ENCODE measurements around the gene SLC30A4.
A peak's percentile ranks its signal among the peaks of the same experiment; 100 is the strongest.
"Not testable (repeated sequence)": the region's sequence is repeated elsewhere in the genome, so short reads cannot be mapped to it uniquely, and the experiment has no call there.

Gene SLC30A4

GRCh38 chr15:45540531-45540930 is 18.0 kb upstream of the SLC30A4 start:
- Histone ChIP-seq H3K4me3 (ENCODE audit: low read depth, low read length) (no peak overlapping the region), H3K9ac (ENCODE audit: low read depth, low read length) (no peak overlapping the region), H3K4me1 (ENCODE audit: control insufficient read depth, insufficient read depth, low read length) (peaks cover 5% of the 10 kb centered on the region; the same call in 1 of the 2 replicates), H3K27ac (ENCODE audit: low read depth, low read length) (no peak overlapping the region), H3K36me3 (ENCODE audit: control insufficient read depth, insufficient read depth, low read length) (no peaks in the 10 kb centered on the region), H3K27me3 (ENCODE audit: control insufficient read depth, insufficient read depth, low read length) (no peaks in the 10 kb centered on the region; the same call in 1 of the 2 replicates), H3K9me3 (ENCODE audit: control insufficient read depth, insufficient read depth, low read length) (no peaks in the 10 kb centered on the region)

GRCh38 chr15:45539680-45540079 is 17.1 kb upstream of the SLC30A4 start:
- Histone ChIP-seq H3K4me3 (ENCODE audit: low read depth, low read length) (no peak overlapping the region), H3K27ac (ENCODE audit: low read depth, low read length) (no peak overlapping the region), H3K27me3 (ENCODE audit: control insufficient read depth, insufficient read depth, low read length) (no peaks in the 10 kb centered on the region; the same call in 1 of the 2 replicates), H3K9me3 (ENCODE audit: control insufficient read depth, insufficient read depth, low read length) (no peaks in the 10 kb centered on the region), H3K4me1 (ENCODE audit: control insufficient read depth, insufficient read depth, low read length) (peaks cover 11% of the 10 kb centered on the region), H3K36me3 (ENCODE audit: control insufficient read depth, insufficient read depth, low read length) (no peaks in the 10 kb centered on the region), H3K9ac (ENCODE audit: low read depth, low read length) (no peak overlapping the region)

DNA sequence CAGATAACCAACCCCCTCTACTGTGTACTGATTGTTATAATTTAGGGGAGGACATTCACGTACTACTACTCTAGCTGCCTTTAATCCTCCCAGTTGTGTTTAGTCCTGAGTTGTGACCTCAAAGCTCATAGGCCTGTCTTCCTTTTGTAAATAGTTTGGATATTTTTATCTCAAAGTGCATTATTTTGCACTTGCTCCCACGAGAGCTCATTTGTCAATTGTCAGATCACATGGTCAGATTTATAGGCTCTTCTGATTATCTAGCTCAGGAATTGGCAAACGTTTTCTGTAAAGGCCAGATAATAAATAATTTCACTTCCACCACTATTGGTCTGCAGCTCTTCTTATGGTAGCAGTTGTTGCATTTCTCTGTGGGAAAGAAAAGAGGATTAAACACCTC is 14.4 kb upstream of the SLC30A4 start:
- Histone ChIP-seq H3K9me3 (ENCODE audit: control insufficient read depth, insufficient read depth, low read length) (no peaks in the 10 kb centered on the region), H3K9ac (ENCODE audit: low read depth, low read length) (no peak overlapping the region), H3K36me3 (ENCODE audit: control insufficient read depth, insufficient read depth, low read length) (no peaks in the 10 kb centered on the region), H3K27ac (ENCODE audit: low read depth, low read length) (no peak overlapping the region), H3K4me3 (ENCODE audit: low read depth, low read length) (no peak overlapping the region), H3K4me1 (ENCODE audit: control insufficient read depth, insufficient read depth, low read length) (peaks cover 11% of the 10 kb centered on the region), H3K27me3 (ENCODE audit: control insufficient read depth, insufficient read depth, low read length) (no peaks in the 10 kb centered on the region; the same call in 1 of the 2 replicates)

DNA sequence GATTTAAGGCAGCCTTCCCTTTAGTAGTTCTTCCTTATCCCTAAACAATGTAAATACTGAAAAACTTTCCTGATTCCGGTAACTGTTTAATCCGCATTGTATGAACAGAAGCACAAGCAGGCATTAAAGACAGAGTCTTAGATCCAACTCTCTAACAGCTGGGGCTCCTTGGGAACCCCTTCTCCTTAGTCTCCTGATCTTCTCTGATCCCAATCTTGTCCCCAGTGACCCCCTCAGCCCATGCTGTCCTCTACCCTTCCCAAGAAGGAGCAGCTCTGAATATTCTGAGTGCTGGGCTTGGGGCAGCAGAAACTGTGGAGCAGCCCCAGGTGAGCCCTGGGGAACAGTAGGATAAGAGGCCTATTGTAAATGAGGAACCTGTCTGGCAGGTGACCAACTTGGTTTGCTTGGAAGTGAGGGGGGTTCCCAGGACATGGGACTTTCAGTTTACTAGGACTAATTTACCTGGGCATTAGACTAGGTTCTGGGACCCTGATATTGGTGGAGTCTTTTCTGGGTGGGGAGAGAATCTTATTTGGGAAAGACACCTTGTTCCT is 13.0 kb upstream of the SLC30A4 start:
- no peak overlapping the region for H3K27ac ChIP-seq (ENCODE audit: low read depth, low read length)
- H3K27me3 ChIP-seq (ENCODE audit: control insufficient read depth, insufficient read depth, low read length), result no peaks in the 10 kb centered on the region; the same call in 1 of the 2 replicates
- no peak overlapping the region for H3K4me3 ChIP-seq (ENCODE audit: low read depth, low read length)
- no peaks in the 10 kb centered on the region for H3K9me3 ChIP-seq (ENCODE audit: control insufficient read depth, insufficient read depth, low read length)
- no peak overlapping the region for H3K9ac ChIP-seq (ENCODE audit: low read depth, low read length)
- H3K4me1 ChIP-seq (ENCODE audit: control insufficient read depth, insufficient read depth, low read length), result peaks cover 11% of the 10 kb centered on the region
- no peaks in the 10 kb centered on the region for H3K36me3 ChIP-seq (ENCODE audit: control insufficient read depth, insufficient read depth, low read length)

DNA sequence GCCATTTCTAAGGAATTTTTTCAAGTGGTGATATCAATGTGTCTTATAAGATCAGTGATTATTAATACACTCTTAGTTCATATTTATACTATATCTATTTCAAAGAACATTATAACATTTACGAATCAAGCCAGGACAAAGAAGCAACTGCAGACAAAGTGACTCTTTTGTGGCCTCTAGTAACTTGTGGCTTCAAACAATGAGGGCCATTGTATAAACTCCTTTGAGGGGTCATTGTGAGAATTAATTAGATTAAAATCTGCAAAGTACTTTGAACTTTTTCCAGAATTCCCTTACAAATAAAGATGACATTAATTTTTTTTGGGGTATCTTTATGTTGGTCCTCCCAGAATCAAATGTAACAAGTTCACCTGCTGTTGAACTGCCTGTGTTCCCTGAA is 12.3 kb upstream of the SLC30A4 start:
- Histone ChIP-seq H3K27me3 (ENCODE audit: control insufficient read depth, insufficient read depth, low read length) (no peaks in the 10 kb centered on the region; the same call in 1 of the 2 replicates), H3K4me3 (ENCODE audit: low read depth, low read length) (no peak overlapping the region), H3K9me3 (ENCODE audit: control insufficient read depth, insufficient read depth, low read length) (no peaks in the 10 kb centered on the region), H3K9ac (ENCODE audit: low read depth, low read length) (no peak overlapping the region), H3K4me1 (ENCODE audit: control insufficient read depth, insufficient read depth, low read length) (peaks cover 11% of the 10 kb centered on the region), H3K27ac (ENCODE audit: low read depth, low read length) (no peak overlapping the region), H3K36me3 (ENCODE audit: control insufficient read depth, insufficient read depth, low read length) (no peaks in the 10 kb centered on the region)

DNA sequence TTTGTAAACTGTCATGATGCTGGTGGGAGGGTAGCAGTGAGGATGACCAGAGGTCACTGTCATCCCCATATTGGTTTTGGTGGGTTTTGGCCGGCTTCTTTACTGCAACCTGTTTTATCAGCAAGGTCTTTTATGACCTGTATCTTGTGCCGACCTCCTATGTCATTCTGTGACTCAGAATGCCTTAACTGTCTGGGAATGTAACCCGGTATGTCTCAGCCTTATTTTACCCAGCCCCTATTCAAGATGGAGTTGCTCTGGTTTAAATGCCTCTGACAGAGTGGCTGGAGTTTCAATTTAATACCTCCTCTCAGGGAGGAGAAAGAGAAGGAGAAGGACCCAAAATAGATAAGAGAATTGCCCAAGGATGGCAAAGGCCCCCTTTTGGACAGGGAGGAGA is 10.3 kb upstream of the SLC30A4 start:
- peaks cover 11% of the 10 kb centered on the region for H3K4me1 ChIP-seq (ENCODE audit: control insufficient read depth, insufficient read depth, low read length)
- H3K9ac ChIP-seq (ENCODE audit: low read depth, low read length); H3K27ac ChIP-seq (ENCODE audit: low read depth, low read length); H3K9me3 ChIP-seq (ENCODE audit: control insufficient read depth, insufficient read depth, low read length); H3K27me3 ChIP-seq (ENCODE audit: control insufficient read depth, insufficient read depth, low read length); H3K4me3 ChIP-seq (ENCODE audit: low read depth, low read length); H3K36me3 ChIP-seq (ENCODE audit: control insufficient read depth, insufficient read depth, low read length): not testable (repeated sequence)

- no peaks in the 10 kb centered on the region for H3K36me3 ChIP-seq (ENCODE audit: control insufficient read depth, insufficient read depth, low read length)
- H3K27me3 ChIP-seq (ENCODE audit: control insufficient read depth, insufficient read depth, low read length), result peaks cover 20% of the 10 kb centered on the region
- H3K27ac ChIP-seq (ENCODE audit: low read depth, low read length), result no peak overlapping the region
- H3K9me3 ChIP-seq (ENCODE audit: control insufficient read depth, insufficient read depth, low read length), result no peaks in the 10 kb centered on the region
- H3K4me1 ChIP-seq (ENCODE audit: control insufficient read depth, insufficient read depth, low read length), result no peaks in the 10 kb centered on the region
- H3K9ac ChIP-seq (ENCODE audit: low read depth, low read length), result no peak overlapping the region
- no peak overlapping the region for H3K4me3 ChIP-seq (ENCODE audit: low read depth, low read length)
Measured at GRCh38 chr15:45529613-45530012, 7.1 kb upstream of the SLC30A4 start.

DNA sequence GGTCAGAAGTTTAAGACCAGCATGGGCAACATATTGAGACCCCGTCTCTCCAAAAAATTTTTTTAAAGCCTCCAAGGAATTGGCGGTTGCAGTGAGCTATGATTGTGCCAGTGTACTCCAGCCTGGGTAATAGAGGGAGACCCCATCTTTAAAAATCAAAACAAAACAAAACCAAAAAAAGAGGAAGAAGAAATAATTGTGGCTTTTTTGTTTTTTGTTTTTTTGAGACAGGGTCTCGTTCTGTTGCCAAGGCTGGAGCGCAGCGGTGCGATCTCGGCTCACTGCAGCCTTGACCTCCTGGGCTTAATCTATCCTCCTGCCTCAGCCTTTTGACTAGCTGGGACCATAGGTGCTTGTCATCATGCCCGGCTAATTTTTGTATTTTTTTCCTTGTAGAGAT is 4.5 kb upstream of the SLC30A4 start:
- H3K9me3 ChIP-seq (ENCODE audit: control insufficient read depth, insufficient read depth, low read length), result no peaks in the 10 kb centered on the region
- H3K36me3 ChIP-seq (ENCODE audit: control insufficient read depth, insufficient read depth, low read length), result no peaks in the 10 kb centered on the region
- peaks cover 45% of the 10 kb centered on the region for H3K27me3 ChIP-seq (ENCODE audit: control insufficient read depth, insufficient read depth, low read length)
- H3K27ac ChIP-seq (ENCODE audit: low read depth, low read length), result no peak overlapping the region
- H3K4me1 ChIP-seq (ENCODE audit: control insufficient read depth, insufficient read depth, low read length), result no peaks in the 10 kb centered on the region
- H3K9ac ChIP-seq (ENCODE audit: low read depth, low read length), result no peak overlapping the region
- H3K4me3 ChIP-seq (ENCODE audit: low read depth, low read length), result no peak overlapping the region

DNA sequence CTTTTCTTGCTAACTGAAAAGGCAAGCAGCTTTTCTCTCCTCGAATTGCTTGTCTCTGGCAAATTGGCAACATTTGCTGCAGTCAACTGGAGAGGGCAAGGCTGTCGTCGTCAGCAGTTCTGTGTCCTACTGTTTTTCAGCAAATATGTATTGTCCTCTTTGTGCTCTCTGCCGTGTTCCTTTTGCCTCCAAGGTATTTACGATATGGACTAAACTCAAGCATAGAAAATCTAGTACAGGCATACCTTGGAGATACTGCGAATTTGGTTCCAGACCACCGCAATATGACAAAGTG is 558 bp upstream of the SLC30A4 start:
- H3K4me3 ChIP-seq (ENCODE audit: low read depth, low read length), result peak overlapping the region; percentile 56
- no peaks in the 10 kb centered on the region for H3K9me3 ChIP-seq (ENCODE audit: control insufficient read depth, insufficient read depth, low read length)
- H3K27me3 ChIP-seq (ENCODE audit: control insufficient read depth, insufficient read depth, low read length), result peaks cover 72% of the 10 kb centered on the region
- no peaks in the 10 kb centered on the region for H3K36me3 ChIP-seq (ENCODE audit: control insufficient read depth, insufficient read depth, low read length)
- 0 out of 2 replicates have a peak, but pooled peaks cover 3% of the 10 kb centered on the region for H3K4me1 ChIP-seq (ENCODE audit: control insufficient read depth, insufficient read depth, low read length)
- H3K27ac ChIP-seq (ENCODE audit: low read depth, low read length), result no peak overlapping the region
- no peak overlapping the region for H3K9ac ChIP-seq (ENCODE audit: low read depth, low read length)

DNA sequence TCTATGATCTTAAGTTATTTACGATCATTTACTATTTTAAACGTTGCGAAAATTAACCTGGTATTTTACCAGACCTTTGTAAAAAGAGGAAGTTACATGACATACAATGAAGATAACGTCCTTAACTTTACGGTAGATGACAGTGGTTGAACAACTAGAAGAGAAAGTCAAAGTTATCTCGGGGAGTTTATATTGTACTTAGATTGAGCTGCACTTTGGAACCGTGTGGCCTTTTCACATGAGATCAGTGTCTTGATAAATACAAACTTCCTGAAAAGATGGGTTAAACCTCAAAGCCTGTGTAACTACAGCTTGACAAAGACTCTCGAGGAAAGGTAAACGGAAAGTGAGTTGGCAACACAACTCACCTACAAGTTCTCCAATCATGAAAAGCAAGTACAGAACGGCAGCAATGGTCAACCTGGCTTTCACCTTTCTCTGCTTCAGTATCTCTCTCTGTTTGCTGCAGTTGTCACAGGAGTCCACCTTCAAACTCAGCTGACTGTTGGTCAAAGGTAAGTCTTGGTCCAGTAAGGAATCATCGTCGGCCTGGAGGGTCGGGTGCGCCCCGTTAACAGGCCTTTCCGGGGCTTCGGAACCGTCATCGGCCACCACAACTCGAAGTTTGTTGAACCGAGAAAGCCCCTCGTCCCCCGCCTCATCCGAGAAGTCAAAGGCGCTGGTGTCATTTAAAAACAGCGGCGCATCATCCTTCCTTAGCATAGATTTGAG is 793 bp downstream of the SLC30A4 start:
- H3K36me3 ChIP-seq (ENCODE audit: control insufficient read depth, insufficient read depth, low read length), result no peaks in the 10 kb centered on the region
- no peaks in the 10 kb centered on the region for H3K9me3 ChIP-seq (ENCODE audit: control insufficient read depth, insufficient read depth, low read length)
- H3K27ac ChIP-seq (ENCODE audit: low read depth, low read length), result no peak overlapping the region
- H3K4me3 ChIP-seq (ENCODE audit: low read depth, low read length), result peak overlapping the region; percentile 56
- H3K4me1 ChIP-seq (ENCODE audit: control insufficient read depth, insufficient read depth, low read length), result 0 out of 2 replicates have a peak, but pooled peaks cover 3% of the 10 kb centered on the region
- H3K9ac ChIP-seq (ENCODE audit: low read depth, low read length), result no peak overlapping the region
- peaks cover 67% of the 10 kb centered on the region for H3K27me3 ChIP-seq (ENCODE audit: control insufficient read depth, insufficient read depth, low read length)

DNA sequence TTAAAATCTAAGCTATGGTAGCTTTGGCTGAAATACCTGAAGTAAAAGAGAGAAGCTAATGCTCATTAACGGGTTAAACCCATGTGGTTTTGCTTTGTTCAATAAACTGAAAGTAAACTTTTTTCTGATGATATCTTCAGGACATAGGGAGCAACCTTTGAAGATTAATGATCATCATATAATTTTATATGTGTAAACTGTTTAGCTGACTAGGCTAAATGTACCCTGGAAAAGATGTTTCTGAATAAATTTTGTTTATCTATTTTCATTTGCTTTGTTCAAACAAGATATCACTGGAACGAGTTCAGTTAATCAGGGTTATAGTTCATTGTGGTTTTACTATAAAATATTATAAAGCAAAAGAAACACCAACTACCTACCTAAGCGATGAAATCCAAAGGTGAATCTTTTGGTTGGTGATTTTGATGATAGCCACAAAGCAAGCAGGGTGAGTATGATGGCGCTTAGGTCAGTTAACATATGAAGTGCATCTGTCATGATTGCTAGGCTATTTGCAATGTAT is 11.7 kb downstream of the SLC30A4 start:
- H3K9me3 ChIP-seq (ENCODE audit: control insufficient read depth, insufficient read depth, low read length), result no peaks in the 10 kb centered on the region
- no peaks in the 10 kb centered on the region; the same call in 1 of the 2 replicates for H3K27me3 ChIP-seq (ENCODE audit: control insufficient read depth, insufficient read depth, low read length)
- H3K4me3 ChIP-seq (ENCODE audit: low read depth, low read length), result no peak overlapping the region
- H3K9ac ChIP-seq (ENCODE audit: low read depth, low read length), result no peak overlapping the region
- no peaks in the 10 kb centered on the region for H3K36me3 ChIP-seq (ENCODE audit: control insufficient read depth, insufficient read depth, low read length)
- peaks cover 12% of the 10 kb centered on the region for H3K4me1 ChIP-seq (ENCODE audit: control insufficient read depth, insufficient read depth, low read length)
- H3K27ac ChIP-seq (ENCODE audit: low read depth, low read length), result no peak overlapping the region
